Body of pancreas (tissue), 4 donors: ENCODE measurements around the gene TBL1Y.

Experiments
- CTCF ChIP-seq, 7 experiments: fragments of 450-650 bp in 4 of 7; fragments of 200-600 bp in 3 of 7; sonication (generic) in 3 of 7; IDR thresholded peaks; one replicate each; pipeline ENCODE4 v1.5.1; 2016 to 2019; ENCODE audit warnings: antibody characterized with exemption in 7 of 7
- POLR2A ChIP-seq, 3 donors: fragments of 450-650 bp; IDR thresholded peaks; one replicate each; pipeline ENCODE4 v1.6.1; 2016; ENCODE audit warnings: antibody characterized with exemption in 3 of 3, mild to moderate bottlenecking in 2 of 3

GRCh38 chrY:6895236-6895635 is 15.3 kb upstream of the TBL1Y start:
- TF ChIP-seq CTCF (IDR thresholded peaks at IDR 0.05): no peak
- no peak for TF ChIP-seq POLR2A (IDR thresholded peaks at IDR 0.05)
